OCI-M1 (cell line): ENCODE data around the gene RPTOR.

Source experiments
- DNase-seq: peaks from one replicate; lab custom pipeline; 2025; lab: John Stamatoyannopoulos, UW

RPTOR gene

DNA sequence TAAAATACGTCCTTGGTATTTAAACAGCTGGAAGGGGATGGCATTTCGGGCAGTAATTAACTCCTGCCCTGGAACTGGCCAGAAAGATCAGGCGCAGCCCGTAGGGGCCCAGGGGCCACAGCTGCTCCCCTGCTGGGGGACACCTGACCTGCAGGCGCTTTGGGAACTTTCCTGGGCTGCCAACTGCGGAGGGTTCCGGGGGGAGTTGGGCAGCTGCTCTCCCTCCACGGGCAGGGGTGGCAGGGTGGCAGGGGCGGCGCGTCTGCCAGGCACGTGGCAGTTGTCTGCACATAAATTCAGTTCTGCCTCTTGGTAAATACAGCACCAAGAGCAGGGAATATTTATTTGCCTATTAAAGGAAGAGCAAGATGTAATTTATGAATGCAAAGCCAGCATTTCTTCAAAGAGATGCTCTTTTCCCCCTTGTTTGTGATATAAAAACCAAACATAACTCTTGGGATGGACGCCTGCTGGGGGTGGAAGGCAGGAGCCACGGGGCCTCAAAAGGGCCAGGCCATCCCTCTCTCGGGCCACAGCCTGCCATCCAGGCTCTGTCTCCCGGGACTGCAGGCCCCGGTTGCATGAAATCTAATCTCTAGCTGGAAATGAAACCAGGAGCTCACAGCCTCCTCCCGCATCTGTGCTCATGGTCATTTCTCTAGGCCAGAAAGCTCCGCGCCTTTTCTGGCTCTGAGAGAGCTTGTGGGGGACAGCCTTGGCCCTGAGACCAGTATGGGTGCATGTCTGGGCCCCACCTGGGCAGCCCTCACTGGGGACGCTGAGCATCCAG is 417.1 kb downstream of the RPTOR start:
- no peak for DNase-seq

DNA sequence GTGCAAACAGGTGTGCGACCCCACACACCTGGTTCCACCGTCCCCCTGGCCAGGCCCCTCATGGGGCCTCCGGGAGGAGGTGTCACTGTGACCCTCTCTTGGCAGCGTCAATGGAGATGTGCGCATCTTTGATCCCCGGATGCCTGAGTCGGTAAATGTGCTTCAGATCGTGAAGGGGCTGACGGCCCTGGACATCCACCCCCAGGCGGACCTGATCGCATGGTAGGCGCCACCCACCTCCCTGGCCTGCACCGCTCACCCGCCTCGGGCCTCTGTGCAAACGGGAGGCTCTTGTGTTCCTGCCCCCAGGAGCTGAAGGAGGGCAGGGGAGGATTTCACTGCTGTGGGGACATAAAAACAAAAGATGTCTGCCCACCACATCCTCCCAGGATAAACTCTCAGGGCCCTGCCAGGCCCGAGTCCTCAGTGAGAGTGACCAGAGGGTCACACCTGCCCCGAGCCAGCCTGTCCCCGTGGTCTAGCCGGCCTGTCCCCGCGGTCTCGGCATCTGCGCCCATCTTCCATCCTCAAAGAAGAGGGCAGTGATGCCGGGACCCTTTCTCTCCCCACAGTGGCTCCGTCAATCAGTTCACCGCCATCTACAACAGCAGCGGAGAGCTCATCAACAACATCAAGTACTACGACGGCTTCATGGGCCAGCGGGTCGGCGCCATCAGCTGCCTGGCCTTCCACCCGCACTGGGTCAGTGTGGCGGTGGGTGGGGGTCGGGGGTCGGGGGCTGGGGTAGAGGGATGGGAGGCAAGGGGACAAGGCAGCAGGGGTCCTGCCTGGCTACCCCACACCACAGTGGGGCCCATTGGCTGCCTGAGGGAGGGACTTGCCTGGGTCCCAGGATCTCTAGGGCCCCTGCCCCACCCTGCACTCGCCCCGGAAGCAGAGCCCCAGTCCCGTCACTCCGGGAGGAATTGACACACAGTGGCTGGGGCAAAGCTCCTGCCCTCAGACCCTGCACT is 418.0 kb downstream of the RPTOR start:
- DNase-seq: no peak

DNA sequence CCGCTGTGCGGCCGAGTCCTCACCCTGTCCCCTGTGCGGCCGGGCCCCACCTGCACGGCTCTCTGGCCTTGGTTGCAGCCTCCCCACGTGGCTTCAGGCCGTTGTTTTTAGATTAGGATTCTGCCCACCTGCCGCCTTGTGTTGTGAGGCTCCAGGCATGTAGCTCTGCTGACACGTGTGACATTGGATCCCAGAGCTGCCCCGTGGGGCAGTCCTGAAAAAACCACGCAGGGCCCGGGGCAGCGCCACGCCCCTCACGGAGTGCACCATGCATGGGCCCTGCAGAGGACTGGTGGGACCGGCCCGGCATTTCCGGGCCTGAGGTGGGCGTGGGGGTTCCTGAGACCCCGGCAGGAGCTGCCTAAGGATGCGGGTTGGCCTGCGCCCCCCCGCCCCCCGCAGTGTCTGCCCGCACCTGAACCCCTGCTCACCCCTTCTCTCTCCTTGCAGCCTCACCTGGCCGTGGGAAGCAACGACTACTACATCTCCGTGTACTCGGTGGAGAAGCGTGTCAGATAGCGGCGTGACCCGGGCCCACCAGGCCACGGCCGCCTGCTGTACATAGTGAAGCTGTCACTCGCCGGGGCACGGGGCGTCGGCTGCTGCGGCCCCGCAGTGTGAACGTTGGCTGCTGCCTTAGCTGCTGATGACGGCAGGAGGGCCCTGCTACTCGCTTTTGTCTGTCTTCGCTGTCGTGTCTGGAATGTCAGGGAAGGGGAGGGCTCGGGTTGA is 419.3 kb downstream of the RPTOR start:
- no peak for DNase-seq

- DNase-seq: no peak
Measured at GRCh38 chr17:80964544-80964856, 419.9 kb downstream of the RPTOR start.

DNA sequence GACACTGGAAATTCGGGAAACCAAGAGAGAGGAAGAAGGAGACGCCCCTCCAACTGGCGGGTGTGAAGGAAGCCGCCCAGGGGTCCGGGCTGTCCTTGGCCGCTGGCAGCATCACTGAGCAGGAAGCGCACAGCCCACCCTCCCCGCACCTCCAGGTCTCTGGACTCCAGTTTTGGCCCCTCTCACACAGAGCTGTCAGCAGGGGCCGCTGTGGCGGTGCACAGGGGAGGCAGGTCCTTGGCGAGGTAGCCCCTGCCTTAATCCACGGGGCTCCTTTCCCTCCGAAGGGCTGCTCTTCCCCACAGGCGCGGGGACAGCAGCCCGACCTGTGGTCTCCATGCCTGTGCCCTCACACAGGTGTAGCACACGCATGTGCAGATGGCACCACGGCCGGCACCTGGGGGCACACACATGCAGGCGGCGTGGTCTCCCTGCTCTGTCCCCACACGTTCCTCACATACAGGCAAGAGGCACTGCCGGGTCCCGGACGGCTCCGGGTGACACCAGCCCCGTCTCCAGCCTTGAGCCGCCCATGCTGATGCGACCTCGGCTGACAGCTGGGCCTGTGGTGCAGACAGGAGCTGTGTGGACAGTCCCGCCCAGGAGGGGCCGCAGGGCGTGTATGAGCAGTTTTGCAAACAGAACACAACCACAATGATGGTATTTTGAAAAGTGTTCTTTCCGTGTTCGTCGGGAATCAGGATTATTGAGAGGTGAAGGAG is 420.4 kb downstream of the RPTOR start:
- DNase-seq: no peak

DNA sequence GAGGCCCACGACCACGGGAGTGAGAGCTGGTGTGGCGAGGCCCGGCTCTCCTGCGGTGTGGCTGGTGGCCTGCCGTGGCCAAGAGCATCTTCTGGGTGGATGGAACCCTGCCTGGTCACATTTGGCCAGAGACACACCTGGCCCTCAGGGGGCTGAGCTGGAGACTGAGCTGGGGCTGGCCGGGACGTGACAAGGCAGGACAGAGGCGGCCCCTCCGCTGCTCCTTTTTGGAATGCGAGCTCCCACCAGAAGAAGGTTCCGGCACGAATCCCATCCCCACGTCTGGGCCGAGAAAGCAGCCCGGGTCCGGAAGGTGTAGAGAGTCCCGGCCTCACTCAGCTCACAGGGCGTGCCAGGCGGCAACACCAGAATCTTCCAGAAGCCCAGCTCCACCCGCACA is 421.0 kb downstream of the RPTOR start:
- no peak for DNase-seq

DNA sequence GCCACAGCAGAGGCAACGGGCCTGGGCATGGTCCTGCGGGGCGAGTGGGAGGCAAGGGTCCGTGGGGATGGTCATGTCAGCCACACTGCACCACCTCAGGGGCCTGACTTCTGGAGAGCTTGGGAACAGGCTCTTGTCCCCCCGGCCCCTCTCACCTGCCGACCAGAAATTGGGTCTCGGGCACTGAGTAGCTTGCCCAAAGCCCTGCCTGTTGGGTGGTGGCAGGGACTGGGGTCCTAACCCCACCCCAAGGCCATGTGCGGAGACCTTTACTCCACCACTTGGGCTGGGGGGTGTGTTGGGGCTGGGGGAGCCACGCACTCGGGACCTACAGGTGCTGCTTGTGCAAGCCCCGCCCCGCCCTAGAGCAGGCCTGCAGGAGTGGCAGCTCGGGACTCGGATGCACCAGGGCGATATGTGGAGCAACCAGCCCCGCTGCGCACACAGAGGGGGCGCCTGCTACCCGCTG is 422.8 kb downstream of the RPTOR start:
- no peak for DNase-seq

DNA sequence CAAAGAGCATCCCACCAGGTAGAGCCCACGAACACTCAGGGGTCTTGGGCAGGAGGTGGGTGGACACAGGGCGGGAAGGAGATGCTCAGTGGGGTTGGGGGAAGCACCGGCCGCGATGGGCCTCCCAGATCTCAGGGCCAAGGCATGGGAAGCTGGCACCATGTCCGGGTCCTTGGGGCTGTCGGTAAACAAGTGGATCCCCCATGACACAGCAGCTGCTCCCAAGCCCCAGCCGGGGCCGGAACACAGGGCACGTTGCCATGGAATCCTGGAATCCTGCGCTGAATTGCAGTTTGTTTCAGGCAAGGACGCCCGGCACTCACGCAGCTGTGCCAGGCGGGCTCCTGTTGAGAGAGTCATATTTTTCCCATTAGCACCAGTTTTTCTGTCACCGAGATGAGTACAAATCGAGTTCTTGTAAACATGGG is 424.0 kb downstream of the RPTOR start:
- DNase-seq: no peak

DNA sequence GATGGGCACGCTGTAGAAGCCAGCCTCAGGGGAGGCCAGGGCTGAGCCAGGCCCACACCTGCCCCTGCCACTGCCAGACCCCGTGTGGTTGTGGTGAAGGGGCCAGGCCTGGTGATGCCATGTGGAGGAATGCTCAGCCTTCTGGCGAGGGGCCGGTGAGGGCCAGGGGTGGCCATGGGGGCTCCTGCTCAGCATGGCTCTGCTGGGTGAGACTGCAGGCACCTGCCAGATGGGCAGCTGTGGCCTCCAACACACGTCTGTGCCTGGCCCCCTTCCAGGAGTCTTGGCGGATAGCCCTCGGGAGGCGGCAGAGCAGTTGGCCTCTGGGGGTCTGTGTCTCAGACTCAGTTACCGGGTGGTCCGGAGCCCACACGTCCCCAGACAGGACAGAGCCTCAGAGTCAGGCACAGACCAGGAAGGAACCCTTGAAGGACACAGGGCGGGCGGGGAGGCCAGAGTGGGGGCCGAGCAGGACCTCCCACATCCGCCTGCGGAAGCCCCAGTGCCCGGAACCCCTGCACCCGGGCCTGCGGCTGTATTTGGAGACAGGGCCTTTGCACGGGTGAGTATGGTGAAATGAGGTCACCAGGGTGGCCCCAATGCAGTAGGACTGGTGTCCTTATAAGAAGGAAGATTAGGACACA is 424.5 kb downstream of the RPTOR start:
- DNase-seq: no peak

GRCh38 chr17:80969674-80970043 is 425.0 kb downstream of the RPTOR start:
- no peak for DNase-seq

GRCh38 chr17:80970044-80970761 is 425.6 kb downstream of the RPTOR start:
- peak; percentile 7 for DNase-seq

GRCh38 chr17:80970762-80971703 is 426.4 kb downstream of the RPTOR start:
- no peak for DNase-seq

- DNase-seq: no peak
Measured at GRCh38 chr17:80971704-80972304, 427.2 kb downstream of the RPTOR start.

- no peak for DNase-seq
Measured at GRCh38 chr17:80976701-80977100, 432.1 kb downstream of the RPTOR start.

DNA sequence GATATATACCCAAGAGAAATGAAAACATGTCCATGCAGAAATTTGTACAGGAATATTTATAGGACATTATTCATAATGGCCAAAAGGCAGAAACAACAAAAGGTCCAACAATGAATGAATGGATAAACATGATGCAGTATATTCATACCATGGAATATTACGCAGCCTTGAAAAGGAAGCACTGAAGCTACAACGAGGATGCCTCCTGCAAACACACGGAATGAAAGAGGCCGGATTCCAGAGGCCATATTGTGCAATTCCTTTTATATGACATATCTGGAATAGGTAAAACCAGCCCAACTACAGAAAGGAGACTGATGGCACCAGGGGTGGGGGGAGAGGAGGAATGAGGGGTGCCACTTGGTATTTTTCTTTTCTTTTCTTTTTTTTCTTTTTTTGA is 432.5 kb downstream of the RPTOR start:
- no peak for DNase-seq

DNA sequence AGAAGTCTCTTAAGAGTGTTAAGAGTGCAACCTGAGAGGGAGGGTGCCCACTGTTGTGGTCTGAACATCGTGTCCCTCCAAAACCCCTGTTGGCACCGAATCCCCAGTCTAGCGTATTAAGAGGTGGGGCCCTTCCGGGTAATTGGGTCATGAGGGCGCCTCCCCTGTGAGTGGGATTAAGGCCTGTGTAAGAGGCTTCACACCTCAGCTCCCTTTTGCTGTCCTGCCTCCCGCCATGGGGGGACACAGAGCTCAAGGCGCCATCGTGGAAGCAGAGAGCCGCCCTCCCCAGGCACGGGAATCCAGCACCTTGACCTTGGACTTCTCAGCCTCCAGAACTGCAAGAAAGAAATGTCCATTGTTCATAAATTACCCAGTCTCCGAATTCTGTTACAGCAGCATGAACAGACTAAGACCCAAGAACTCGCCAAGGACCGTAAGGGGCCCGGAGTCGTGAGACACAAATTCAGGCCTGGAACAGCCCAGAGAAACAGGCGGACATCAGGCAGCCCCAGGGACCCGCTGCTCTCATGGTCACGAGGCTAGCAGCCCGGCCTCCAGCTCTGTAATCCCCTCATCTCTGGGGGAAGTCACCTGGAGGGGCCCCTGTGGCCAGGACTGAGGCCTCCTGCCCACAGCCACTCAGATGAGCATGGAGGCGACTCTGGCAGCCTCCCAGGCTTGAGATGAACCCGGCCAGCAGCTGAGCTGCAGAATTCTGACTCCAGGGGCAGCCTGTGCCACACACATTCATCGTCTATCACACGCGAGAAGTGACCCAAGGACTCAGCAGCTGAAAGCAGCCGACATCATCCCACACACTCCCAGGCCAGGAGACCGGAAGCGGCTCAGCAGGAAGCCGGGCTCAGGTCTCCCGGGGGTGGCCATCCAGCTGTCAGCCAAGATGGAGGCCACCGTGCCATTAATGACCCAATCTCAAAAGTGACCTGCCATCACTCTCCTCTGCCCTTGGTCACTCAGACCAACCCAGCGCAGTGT is 434.2 kb downstream of the RPTOR start:
- no peak for DNase-seq

GRCh38 chr17:80979547-80980378 is 435.1 kb downstream of the RPTOR start:
- no peak for DNase-seq
